GM12878 (cell line): ENCODE data around the gene CHRNG. TPM values are rescaled to one million over a fixed set of nuclear protein-coding genes. Genes with fewer than 3 reads are reported as not detected.

Source experiments
- ATAC-seq: fragments of 200-7000 bp; cut with Tn5 transposase; 3 replicates; pipeline ENCODE4 v1.9.1; 2020; ENCODE audit warnings: mild to moderate bottlenecking, moderate library complexity
- BruUV-seq: library from RNA; stranded (reverse); fragments of 400-500 nt; replicated peaks from 2 replicates; lab custom pipeline; 2021; lab: Mats Ljungman, UMichigan
- CTCF ChIA-PET: fragments of 300-600 bp; sonication (Branson Sonifier 250); formaldehyde crosslinking; extraction: SDS; loops from one replicate; lab custom pipeline; 2021; ENCODE audit warnings: inconsistent platforms; lab: Yijun Ruan, JAX
- POLR2A ChIA-PET: fragments of 350-600 bp; formaldehyde crosslinking; extraction: SDS; loops from one replicate; lab custom pipeline; 2021; ENCODE audit warnings: inconsistent platforms; lab: Charles Lee
- RAD21 ChIA-PET: fragments of 300-600 bp; sonication (Branson Sonifier 250); formaldehyde crosslinking; loops from one replicate; lab custom pipeline; 2023; ENCODE audit warnings: antibody characterized with exemption; ENCODE audit not compliant: unreplicated experiment; lab: Charles Lee
- SMC1A ChIA-PET: fragments of 300-600 bp; sonication (Branson Sonifier 250); formaldehyde crosslinking; loops from one replicate; lab custom pipeline; 2023; ENCODE audit not compliant: unreplicated experiment, uncharacterized antibody; lab: Charles Lee
- DNase-seq: peaks from one replicate; pipeline ENCODE4 v3.0.0-alpha.2; 2011; ENCODE audit warnings: low read depth, low spot score
- FAIRE-seq: peaks from 3 replicates; lab custom pipeline; 2011; peaks lifted over from hg19 to GRCh38; lab: Jason Lieb, UNC
- H2AFZ ChIP-seq: 2 replicates; pipeline ENCODE4 v1.6.0; 2011; ENCODE audit warnings: low read depth, low read length, control low read depth; ENCODE audit not compliant: control insufficient read depth
- H3K27ac ChIP-seq: 2 replicates; pipeline ENCODE4 v1.5.1; 2011; ENCODE audit warnings: control low read depth; ENCODE audit not compliant: control insufficient read depth, insufficient read depth
- H3K27me3 ChIP-seq, 2 experiments: replicated peaks in 1 of 2; 2 replicates each; pipeline versions ENCODE4 v1.6.0 to v1.6.1; 2011; ENCODE audit warnings: low read length in 1 of 2; ENCODE audit not compliant: control insufficient read depth in 2 of 2, insufficient read depth in 2 of 2
- H3K36me3 ChIP-seq, 2 experiments: 2 replicates each; pipeline ENCODE4 v1.5.1; 2011; ENCODE audit warnings: low read length in 1 of 2; ENCODE audit not compliant: control insufficient read depth in 2 of 2, insufficient read depth in 2 of 2
- H3K4me1 ChIP-seq: 2 replicates; pipeline ENCODE4 v1.6.1; 2011; ENCODE audit warnings: mild to moderate bottlenecking, low read length, moderate library complexity, mixed read lengths; ENCODE audit not compliant: control insufficient read depth, insufficient read depth
- H3K4me2 ChIP-seq: 2 replicates; pipeline ENCODE4 v1.6.0; 2011; ENCODE audit warnings: control low read depth; ENCODE audit not compliant: control insufficient read depth, insufficient read depth
- H3K4me3 ChIP-seq: fragments of 200-600 bp; sonication (generic); 2 replicates; pipeline ENCODE4 v1.5.1; 2016
- H3K79me2 ChIP-seq: 2 replicates; pipeline ENCODE4 v1.6.0; 2011; ENCODE audit warnings: low read length; ENCODE audit not compliant: control insufficient read depth, insufficient read depth
- H3K9ac ChIP-seq: 2 replicates; pipeline ENCODE4 v1.8.0; 2011; ENCODE audit warnings: low read length, control low read depth, mixed read lengths; ENCODE audit not compliant: control insufficient read depth, insufficient read depth
- H3K9me3 ChIP-seq: replicated peaks from 3 replicates; pipeline ENCODE4 v1.5.1; 2011; ENCODE audit warnings: mild to moderate bottlenecking, low read length; ENCODE audit not compliant: control insufficient read depth, insufficient read depth
- H4K20me1 ChIP-seq: 2 replicates; pipeline ENCODE4 v1.6.0; 2011; ENCODE audit not compliant: control insufficient read depth, insufficient read depth
- BHLHE40 ChIP-seq, 2 experiments: fragments of 450-650 bp in 1 of 2; IDR thresholded peaks; 2 replicates each; pipeline ENCODE4 v1.6.1; 2011 to 2017; ENCODE audit warnings: low read depth in 2 of 2, borderline replicate concordance in 1 of 2, improper control_type of control experiment in 1 of 2, low read length in 1 of 2, mild to moderate bottlenecking in 1 of 2
- ELK1 ChIP-seq: IDR thresholded peaks from 2 replicates; pipeline ENCODE4 v1.6.1; 2012; ENCODE audit warnings: low read depth, low read length, improper control_type of control experiment
- FOXM1 ChIP-seq: IDR thresholded peaks from 2 replicates; pipeline ENCODE4 v1.6.1; 2012; ENCODE audit warnings: low read depth, mild to moderate bottlenecking, inconsistent platforms, low read length, moderate library complexity
- HCFC1 ChIP-seq: fragments of 150-350 bp; IDR thresholded peaks from 2 replicates; pipeline ENCODE4 v1.6.1; 2014; ENCODE audit warnings: low read length
- MEF2A ChIP-seq: IDR thresholded peaks from 2 replicates; pipeline ENCODE4 v1.6.1; 2011; ENCODE audit warnings: low read depth, mild to moderate bottlenecking, low read length, moderate library complexity; ENCODE audit not compliant: insufficient read depth
- POLR2A ChIP-seq: IDR thresholded peaks from 2 replicates; pipeline ENCODE4 v1.6.1; 2011; ENCODE audit warnings: low read depth, mild to moderate bottlenecking, low read length
- RAD21 ChIP-seq: IDR thresholded peaks from 2 replicates; pipeline ENCODE4 v1.6.1; 2011; ENCODE audit warnings: mild to moderate bottlenecking, low read depth, low read length, moderate library complexity; ENCODE audit not compliant: insufficient read depth
- ZNF622 ChIP-seq: fragments of 450-650 bp; IDR thresholded peaks from 2 replicates; pipeline ENCODE4 v1.6.1; 2017; ENCODE audit warnings: mild to moderate bottlenecking, inconsistent platforms
- WGBS: methylation state at CpG from one replicate; pipeline ENCODE4 v1.1.6; 2016; ENCODE audit warnings: low lambda C conversion rate; ENCODE audit not compliant: insufficient replicate concordance, insufficient coverage; ENCODE audit errors: missing lambda C conversion rate; 5-methylcytosine and 5-hydroxymethylcytosine counted together
- in situ Hi-C: fragments of 300-500 bp; cut with MboI; formaldehyde crosslinking; loops from 9 replicates; pipeline ENCODE4 v1.14.3; 2018; ENCODE audit warnings: mixed read lengths
- intact Hi-C: fragments of 100-400 bp; cut with micrococcal nuclease; formaldehyde crosslinking; loops from one replicate; pipeline ENCODE4 v1.14.2; 2022; ENCODE audit not compliant: unreplicated experiment
- polyA plus RNA-seq, 11 experiments: library from polyadenylated mRNA; depleted of rRNA in 4 of 11; unstranded in 6 of 11; stranded (reverse) in 5 of 11; fragments of >200 nt; fragmentation: Nextera tagmentation in 4 of 11; fragmentation: Illumina TruSeq in 1 of 11; extraction: Ambion mirVana in 4 of 11; extraction: Trizol in 1 of 11; gene quantifications; 1 replicate in 1 of 11; 2 replicates in 10 of 11; pipeline versions ENCODE4 v1.2.1 to v1.2.3, GENCODE V29; 2011 to 2016; ENCODE audit warnings: inconsistent platforms in 2 of 11, missing spikeins in 2 of 11, low read depth in 1 of 11
- total RNA-seq, 4 experiments: library from RNA; depleted of rRNA in 3 of 4; stranded (reverse); fragments of >200 nt in 3 of 4; fragmentation: Illumina TruSeq in 1 of 4; extraction: Trizol in 1 of 4; gene quantifications; 2 replicates each; pipeline versions ENCODE4 v1.2.1 to v1.2.3, GENCODE V29; 2013 to 2021
- TF ChIP-seq, protein P1 (sequence below): fragments of 450-650 bp; IDR thresholded peaks from 2 replicates; pipeline ENCODE4 v1.6.1; 2018; ENCODE audit warnings: borderline replicate concordance, mild to moderate bottlenecking; ENCODE audit not compliant: partially characterized antibody

CHRNG gene
- total and polyA plus RNA-seq, 10 of the 15 experiments (the other 5 are each of a cell fraction or from before 2014, with no cell fraction given) = 0.17 TPM; not detected in 9

DNA sequence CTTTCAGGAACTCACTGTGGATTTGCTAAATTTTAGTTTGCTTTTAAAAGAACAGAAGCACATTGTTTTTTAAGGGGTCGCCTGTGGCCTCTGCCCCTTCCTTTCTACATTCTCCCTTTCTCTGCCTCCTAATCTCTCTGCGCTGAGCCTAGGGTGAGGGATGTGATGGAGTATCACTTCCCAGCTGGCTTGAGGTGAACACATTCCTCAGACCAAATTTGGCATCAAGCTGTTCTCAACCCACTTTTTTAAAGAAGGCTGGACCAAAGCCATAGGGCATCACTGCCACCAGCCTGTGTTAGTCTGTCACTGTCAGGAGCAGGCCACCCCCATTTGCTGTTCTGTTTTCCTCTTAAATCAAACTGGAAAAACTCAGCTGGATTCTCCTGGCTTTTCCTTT, 38.3 kb downstream of the CHRNG start:
- Histone ChIP-seq H3K36me3 (peaks cover 0 to 25% of the 10 kb centered on the region in 2 experiments; a peak in 3 of 4 replicates), H3K9ac (no peak overlapping the region), H3K4me2 (no peak overlapping the region)
- BruUV-seq = no TSS peak
- in situ Hi-C loops (no loop called here), intact Hi-C loops (no loop called here)
- no peak for FAIRE-seq
- SMC1A ChIA-PET = no interaction called here
- DNase-seq = no peak
- POLR2A ChIA-PET = no interaction called here
- ATAC-seq = no peak
- TF ChIP-seq ELK1 = no peak
- TF ChIP-seq MEF2A = no peak
- TF ChIP-seq, all 136 proteins: peak for 0
- H3K9me3 ChIP-seq = no peaks in the 10 kb centered on the region
- no peak overlapping the region for H2AFZ ChIP-seq
- H3K4me1 ChIP-seq = peaks cover 8% of the 10 kb centered on the region; the same call in 1 of the 2 replicates
- CTCF ChIA-PET = no interaction called here
- 91% methylated on average over 2 of the region's 2 CpGs for WGBS
- RAD21 ChIA-PET = no interaction called here
- no peak overlapping the region for H3K27ac ChIP-seq
- no peaks in the 10 kb centered on the region for H3K79me2 ChIP-seq
- H4K20me1 ChIP-seq = no peaks in the 10 kb centered on the region
- no peak overlapping the region for H3K4me3 ChIP-seq
- no peaks in the 10 kb centered on the region for H3K27me3 ChIP-seq

DNA sequence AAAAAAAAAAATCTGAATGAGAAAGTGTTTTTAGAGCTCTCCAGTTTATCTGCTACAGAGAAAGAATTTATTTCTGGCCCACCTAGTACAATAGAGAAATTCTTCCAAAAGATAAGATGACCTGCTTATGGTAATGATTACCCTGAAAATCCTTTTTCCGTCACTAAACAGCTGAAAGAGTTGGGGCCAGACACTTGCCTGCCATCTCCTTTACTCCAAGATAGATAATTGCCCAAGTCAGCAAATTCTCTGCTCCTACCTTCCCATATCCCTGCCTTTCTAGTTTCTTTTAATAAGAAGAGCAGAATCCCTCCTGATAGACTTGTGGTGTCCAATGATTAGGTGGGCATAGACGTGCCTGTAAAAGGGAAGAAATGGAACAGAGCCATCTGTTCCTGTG, 39.1 kb downstream of the CHRNG start:
- CTCF ChIA-PET = interaction anchor here (0.6 to 1.0 kb wide), 2 partner anchors 309 to 475 kb away, joined by 3 to 4 read pairs; no protein-coding TSS in a partner anchor
- SMC1A ChIA-PET = interaction anchor here (0.6 kb wide), 1 partner anchor 28 kb away, joined by 5 read pairs; the partner anchor contains the start of gene EIF4E2
- Histone ChIP-seq H2AFZ (no peak overlapping the region), H3K4me1 (peaks cover 8% of the 10 kb centered on the region; the same call in 1 of the 2 replicates), H3K36me3 (peaks cover 0 to 29% of the 10 kb centered on the region in 2 experiments; a peak in 3 of 4 replicates), H3K4me3 (no peak overlapping the region), H3K9me3 (no peaks in the 10 kb centered on the region), H3K27me3 (no peaks in the 10 kb centered on the region), H3K4me2 (no peak overlapping the region), H4K20me1 (no peaks in the 10 kb centered on the region), H3K27ac (no peak overlapping the region), H3K79me2 (no peaks in the 10 kb centered on the region), H3K9ac (no peak overlapping the region)
- ATAC-seq (no peak), DNase-seq (no peak), FAIRE-seq (no peak)
- RAD21 ChIA-PET = no interaction called here
- 100% methylated on average over 2 of the region's 2 CpGs for WGBS
- intact Hi-C loops (no loop called here), in situ Hi-C loops (no loop called here)
- POLR2A ChIA-PET = interaction anchor here (0.6 kb wide), 1 partner anchor 571 kb away, joined by 3 read pairs; no protein-coding TSS in a partner anchor
- BruUV-seq = no TSS peak
- TF ChIP-seq BHLHE40 (IDR thresholded peaks at IDR 0.05; ENCODE audit: borderline replicate concordance in 1 of 2, low read depth in 2 of 2, low read length in 1 of 2) (no peak), RAD21 (no peak), FOXM1 (no peak), POLR2A (no peak), ZNF622 (no peak), HCFC1 (no peak)
- TF ChIP-seq, protein P1, sequence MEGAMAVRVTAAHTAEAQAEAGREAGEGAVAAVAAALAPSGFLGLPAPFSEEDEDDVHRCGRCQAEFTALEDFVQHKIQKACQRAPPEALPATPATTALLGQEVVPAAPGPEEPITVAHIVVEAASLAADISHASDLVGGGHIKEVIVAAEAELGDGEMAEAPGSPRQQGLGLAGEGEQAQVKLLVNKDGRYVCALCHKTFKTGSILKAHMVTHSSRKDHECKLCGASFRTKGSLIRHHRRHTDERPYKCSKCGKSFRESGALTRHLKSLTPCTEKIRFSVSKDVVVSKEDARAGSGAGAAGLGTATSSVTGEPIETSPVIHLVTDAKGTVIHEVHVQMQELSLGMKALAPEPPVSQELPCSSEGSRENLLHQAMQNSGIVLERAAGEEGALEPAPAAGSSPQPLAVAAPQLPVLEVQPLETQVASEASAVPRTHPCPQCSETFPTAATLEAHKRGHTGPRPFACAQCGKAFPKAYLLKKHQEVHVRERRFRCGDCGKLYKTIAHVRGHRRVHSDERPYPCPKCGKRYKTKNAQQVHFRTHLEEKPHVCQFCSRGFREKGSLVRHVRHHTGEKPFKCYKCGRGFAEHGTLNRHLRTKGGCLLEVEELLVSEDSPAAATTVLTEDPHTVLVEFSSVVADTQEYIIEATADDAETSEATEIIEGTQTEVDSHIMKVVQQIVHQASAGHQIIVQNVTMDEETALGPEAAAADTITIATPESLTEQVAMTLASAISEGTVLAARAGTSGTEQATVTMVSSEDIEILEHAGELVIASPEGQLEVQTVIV = no peak
